Heart left ventricle (tissue), 13 donors: Measurements from ENCODE around the gene CEP85.

Experiments used
- CTCF ChIP-seq, 12 donors: fragments of 200-600 bp; sonication (generic) in 4 of 12; IDR thresholded peaks; one replicate each; pipeline versions ENCODE4 v1.5.0 to v1.8.0; 2018 to 2022; ENCODE audit warnings: antibody characterized with exemption in 12 of 12, mild to moderate bottlenecking in 5 of 12
- POLR2A ChIP-seq, 2 donors: fragments of 450-650 bp; IDR thresholded peaks; one replicate each; pipeline ENCODE4 v1.6.1; 2017; ENCODE audit warnings: antibody characterized with exemption in 2 of 2, mild to moderate bottlenecking in 2 of 2, moderate library complexity in 2 of 2
- donor health status: ischemic (EF 13 %, LVEDD 7.1; RV severe dilation, severe dysfunction).
- donor health status: DM: no; HTN: yes; CAD: no.
- donor health status: DM: no; HTN: no; CAD: no.
- donor health status: ischemic (EF 25% LVEDD 6.9; RV normal size, moderate dysfunction).
- donor health status: ischemic (EF 25% LVEDD 5.7; RV mildly dilated, moderate dysfunction).
- donor health status: ischemic (EF 35%, LVEDD 5.7; RV mildly dilated, moderate dysfunction).
- donor health status: nonischemic (EF 11% LVEDD 7.7; RV severe dilation, severe dysfunction).
- donor health status: DM: yes; HTN: yes; CAD: no.
- donor health status: PGD.
- donor health status: ischemic (EF 29% LVEDD 5.4; RV normal size, mild dysfunction).
- donor health status: nonischemic (EF 23%, LVEDD 6.1; RV moderate dilation, normal function).

DNA sequence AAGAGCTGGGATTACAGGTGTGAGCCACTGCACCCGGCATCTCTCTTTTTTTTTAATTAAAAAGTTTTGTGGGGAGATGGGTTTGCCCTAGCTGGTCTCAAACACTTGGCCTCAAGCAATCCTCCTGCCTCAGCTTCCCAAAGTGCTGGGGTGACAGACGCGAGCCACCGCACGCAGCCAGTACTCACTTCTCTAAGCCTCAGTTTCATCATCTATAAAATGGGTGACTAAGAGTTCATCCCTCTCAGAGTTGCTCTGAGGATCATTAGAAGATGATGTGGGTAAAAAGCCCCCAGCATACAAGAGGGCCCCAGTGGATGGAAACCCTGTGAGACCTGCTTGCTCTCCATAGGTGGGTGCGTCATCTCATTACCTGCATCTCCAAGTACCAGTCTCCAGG is 46.1 kb upstream of the CEP85 start:
- TF ChIP-seq POLR2A (IDR thresholded peaks at IDR 0.05) (no peak), CTCF (IDR thresholded peaks at IDR 0.05) (no peak)
